LNCaP clone FGC (cell line): ENCODE results near the gene ASB7.
A peak's percentile ranks its signal among the peaks of the same experiment; 100 is the strongest.

Experiments
- DNase-seq: peaks from one replicate; pipeline ENCODE4 v3.0.0-alpha.2; 2011; ENCODE audit warnings: low read depth
- H3K4me3 ChIP-seq: 2 replicates; pipeline ENCODE4 v1.5.1; 2011; ENCODE audit warnings: mild to moderate bottlenecking, low read depth, low read length, control low read depth
- TF ChIP-seq, protein P1 (sequence below): IDR thresholded peaks from 2 replicates; pipeline ENCODE4 v1.5.1; 2012; ENCODE audit warnings: mild to moderate bottlenecking; ENCODE audit not compliant: control insufficient read depth, insufficient read depth; ENCODE audit errors: extremely low read depth

Gene ASB7

DNA sequence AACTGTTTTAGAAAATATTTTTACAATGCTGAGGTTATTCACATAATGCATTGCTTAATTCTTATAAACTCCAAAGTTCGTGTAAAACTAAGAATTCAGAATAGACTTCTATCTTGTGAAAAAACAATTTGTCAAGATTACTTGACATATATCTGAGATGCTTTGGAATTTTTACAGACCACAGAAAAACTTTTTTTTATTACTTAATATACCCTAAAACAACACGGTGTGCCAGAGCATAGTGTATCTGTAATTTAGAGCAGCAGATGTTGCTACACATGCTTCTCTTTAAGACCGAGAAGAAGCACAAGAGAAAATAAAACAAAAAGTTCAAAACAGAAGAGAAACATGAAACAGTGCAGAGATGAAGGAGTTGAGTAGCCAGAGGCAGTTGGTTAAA lies 26.4 kb downstream of the ASB7 start:
- TF ChIP-seq, protein P1, sequence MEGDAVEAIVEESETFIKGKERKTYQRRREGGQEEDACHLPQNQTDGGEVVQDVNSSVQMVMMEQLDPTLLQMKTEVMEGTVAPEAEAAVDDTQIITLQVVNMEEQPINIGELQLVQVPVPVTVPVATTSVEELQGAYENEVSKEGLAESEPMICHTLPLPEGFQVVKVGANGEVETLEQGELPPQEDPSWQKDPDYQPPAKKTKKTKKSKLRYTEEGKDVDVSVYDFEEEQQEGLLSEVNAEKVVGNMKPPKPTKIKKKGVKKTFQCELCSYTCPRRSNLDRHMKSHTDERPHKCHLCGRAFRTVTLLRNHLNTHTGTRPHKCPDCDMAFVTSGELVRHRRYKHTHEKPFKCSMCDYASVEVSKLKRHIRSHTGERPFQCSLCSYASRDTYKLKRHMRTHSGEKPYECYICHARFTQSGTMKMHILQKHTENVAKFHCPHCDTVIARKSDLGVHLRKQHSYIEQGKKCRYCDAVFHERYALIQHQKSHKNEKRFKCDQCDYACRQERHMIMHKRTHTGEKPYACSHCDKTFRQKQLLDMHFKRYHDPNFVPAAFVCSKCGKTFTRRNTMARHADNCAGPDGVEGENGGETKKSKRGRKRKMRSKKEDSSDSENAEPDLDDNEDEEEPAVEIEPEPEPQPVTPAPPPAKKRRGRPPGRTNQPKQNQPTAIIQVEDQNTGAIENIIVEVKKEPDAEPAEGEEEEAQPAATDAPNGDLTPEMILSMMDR = no peak
- H3K4me3 ChIP-seq = no peak overlapping the region
- DNase-seq = no peak

DNA sequence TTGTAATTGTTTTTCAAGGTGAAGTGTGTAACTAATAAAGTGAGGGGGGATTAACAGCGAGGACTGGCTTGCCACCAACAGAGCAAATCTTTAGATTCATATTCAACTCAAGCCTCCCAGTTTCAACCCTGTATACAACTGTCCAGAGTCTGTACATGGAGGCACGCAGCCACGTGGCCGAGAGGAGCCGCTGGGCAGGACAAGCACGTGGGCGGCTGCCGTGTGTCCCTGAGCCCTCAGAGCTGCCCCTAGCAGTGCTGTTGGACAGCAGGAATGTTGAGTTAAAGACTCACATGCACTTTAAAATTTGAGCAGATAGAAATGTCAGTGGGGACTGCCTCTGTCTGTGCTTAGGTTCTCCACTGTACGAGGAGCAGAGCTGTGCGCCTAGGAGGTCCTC lies 29.4 kb downstream of the ASB7 start:
- TF ChIP-seq, protein P1 = no peak
- H3K4me3 ChIP-seq = no peak overlapping the region

DNA sequence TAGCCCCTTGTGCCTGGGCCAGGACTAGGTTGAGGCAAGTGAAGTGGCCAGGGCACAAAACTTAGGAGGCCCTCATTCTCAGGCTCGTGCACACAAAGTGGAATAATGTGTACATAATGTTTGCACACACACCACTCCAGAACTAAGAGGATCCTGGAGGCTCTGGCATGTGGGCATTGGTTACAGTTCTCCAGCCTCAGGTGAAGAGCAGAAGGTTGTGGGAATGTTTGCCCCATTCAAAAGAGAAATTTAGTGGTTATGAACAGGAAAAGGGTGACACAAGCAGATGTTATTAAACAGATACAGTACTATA lies 31.3 kb downstream of the ASB7 start:
- H3K4me3 ChIP-seq = no peak overlapping the region
- DNase-seq = peak; percentile 49
- TF ChIP-seq, protein P1 = no peak

More for the DNA sequence above, 29.4 kb downstream of the ASB7 start:
- no peak for DNase-seq

DNA sequence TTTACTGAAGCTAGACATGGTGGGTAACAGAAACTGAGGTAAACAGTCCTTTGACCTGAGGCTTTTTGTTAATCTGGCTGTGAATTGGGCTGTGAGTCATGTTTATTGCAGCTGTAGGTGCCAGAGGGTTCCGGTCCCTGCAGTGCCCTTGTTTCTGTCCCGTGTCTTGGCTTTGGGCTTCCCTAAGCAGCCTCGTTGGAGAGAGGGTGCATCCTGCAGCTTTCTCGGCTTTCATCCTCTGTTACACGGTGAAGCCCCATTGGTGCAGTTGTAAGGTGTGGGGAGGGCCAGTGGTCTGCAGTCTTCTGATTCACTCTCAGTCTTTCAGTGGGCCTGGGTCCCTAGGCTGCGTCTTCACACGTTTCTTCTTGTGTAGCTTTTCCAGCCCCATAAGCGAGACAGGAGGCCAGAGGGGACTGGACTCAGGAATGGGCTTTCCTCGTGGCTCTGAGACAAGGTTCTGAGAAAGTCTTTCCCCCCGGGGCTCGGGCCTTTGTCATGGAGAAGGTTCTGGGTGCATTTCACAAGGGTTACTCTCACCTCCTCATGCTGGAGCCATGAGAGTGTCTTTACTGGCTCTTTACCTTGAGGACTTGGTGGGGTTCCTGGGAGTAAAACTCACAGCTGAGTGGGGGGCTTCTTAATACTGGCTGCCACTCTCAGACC lies 33.1 kb downstream of the ASB7 start:
- H3K4me3 ChIP-seq = no peak overlapping the region
- no peak for DNase-seq
- TF ChIP-seq, protein P1 = no peak

DNA sequence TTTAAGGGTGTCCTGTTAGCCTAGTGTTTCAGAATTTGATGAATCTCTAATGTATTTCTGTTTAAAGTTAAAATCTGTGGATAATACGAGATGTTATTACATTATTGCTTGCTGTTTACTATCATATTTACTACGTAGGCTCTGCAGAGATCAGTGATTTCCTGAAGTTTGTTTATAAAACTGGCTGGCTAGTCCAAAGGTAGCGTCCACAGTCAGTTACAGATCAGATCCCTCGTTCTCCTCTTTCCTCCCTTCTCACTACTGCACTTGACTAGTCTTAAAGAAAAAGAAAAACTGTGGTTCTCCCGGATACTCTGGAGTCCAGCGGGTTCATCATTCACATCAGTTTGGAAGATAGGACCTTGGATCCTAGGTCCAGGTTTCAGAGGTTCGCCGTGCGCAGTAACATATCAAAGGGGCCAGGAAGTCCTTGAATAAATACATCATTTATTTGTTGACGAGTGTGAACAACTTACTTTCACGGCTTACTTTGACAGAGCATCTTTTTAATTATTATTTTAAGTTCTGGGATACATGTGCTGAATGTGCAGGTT lies 35.9 kb downstream of the ASB7 start:
- TF ChIP-seq, protein P1 = no peak
- no peak overlapping the region for H3K4me3 ChIP-seq
- DNase-seq = no peak

DNA sequence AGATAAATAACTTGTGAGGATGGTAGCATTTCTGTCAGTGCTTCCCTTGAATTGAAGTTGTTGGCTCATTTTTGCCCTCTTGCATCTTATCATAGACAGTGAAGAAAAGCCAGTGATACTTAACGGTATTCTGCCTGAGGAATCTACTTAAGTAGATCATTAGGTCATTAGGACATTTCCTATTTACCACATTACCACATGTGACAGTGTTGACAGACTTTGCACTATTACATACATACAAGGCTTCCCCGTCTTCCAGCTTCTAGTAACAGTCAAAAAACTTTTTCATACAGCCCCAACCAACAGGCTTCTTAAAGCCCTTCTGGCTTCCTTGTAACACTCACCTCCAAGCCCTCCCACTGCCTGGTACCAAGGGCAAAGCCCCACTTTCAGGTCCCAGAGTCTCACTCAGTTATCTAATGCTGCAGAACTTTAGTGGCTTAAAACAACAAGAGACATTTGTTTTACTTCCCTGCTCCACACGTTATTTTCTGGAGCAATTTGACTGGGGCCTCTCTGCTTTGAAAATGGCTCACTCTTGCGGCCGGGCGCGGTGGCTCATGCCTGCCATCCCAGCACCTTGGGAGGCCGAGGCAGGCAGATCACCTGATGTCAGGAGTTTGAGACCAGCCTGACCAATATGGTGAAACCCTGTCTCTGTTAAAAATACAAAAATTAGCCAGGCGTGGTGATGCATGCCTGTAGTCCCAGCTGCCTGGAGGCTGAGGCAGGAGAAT lies 40.0 kb downstream of the ASB7 start:
- no peak overlapping the region for H3K4me3 ChIP-seq
- TF ChIP-seq, protein P1 = no peak
- DNase-seq = no peak

DNA sequence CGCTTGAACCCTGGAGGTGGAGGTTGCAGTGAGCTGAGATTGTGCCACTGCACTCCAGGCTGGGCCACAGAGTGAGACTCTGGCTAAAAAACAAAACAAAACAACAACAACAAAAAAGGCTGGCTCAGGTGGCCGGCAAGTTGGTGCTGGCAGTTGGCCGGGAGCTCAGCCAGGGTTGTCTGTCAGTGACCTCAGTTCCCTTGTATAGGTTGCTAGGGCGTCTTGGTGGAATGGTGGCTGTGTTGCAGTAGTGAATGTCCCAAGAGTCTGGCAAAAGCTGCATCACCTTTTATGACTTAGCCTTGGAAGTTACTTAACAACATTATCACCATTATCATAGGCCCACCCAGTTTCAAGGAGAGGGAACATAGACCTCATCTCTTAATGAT lies 40.6 kb downstream of the ASB7 start:
- TF ChIP-seq, protein P1 = no peak
- H3K4me3 ChIP-seq = no peak overlapping the region
- no peak for DNase-seq
